ENCODE results near the gene UPP2. TPM values are rescaled to one million over a fixed set of nuclear protein-coding genes. Genes with fewer than 3 reads are reported as not detected.

The UPP2 gene
- total and polyA plus RNA-seq, 2 of the 13 experiments (the other 11 are each of a cell fraction or from before 2014, with no cell fraction given) = 0.07 to 0.28 TPM

DNA sequence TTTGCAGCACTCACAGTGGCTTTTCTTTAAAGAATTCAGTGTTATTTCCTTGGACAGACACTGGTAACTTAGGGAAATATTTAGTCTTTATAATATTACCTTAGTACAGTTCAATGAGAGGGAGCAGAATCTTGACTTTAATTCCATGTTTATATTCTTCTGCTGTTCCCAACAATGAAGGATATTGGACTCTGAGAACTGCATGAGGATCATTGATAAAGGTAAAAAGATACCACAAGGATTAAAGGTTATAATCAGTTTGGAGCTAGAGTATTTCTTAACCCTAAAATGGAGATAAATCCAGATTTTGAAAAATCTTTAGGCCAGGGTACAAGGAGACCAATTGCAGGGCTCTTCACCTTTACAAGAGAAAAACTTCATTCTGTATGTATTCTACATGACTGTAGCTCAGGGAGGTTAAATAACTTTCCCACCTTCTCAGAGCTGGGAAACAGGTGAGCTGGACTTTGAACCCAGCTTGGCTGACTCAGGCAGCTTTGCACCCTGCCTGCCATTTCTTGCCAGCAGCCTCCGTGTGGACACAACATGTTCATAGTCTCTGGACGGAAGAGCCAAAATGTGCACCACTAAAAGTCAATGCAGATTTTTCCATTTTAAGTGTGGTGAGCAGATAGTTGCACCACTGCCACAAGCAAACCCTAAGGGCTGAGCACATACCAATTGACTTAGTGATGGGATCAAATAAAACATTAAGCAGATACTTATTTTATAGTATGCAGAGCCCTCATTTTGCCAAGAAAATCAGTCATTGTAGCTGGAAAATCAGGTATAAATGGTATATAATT is 26.7 kb downstream of the UPP2 start (continued):
- TF ChIP-seq, protein P1, sequence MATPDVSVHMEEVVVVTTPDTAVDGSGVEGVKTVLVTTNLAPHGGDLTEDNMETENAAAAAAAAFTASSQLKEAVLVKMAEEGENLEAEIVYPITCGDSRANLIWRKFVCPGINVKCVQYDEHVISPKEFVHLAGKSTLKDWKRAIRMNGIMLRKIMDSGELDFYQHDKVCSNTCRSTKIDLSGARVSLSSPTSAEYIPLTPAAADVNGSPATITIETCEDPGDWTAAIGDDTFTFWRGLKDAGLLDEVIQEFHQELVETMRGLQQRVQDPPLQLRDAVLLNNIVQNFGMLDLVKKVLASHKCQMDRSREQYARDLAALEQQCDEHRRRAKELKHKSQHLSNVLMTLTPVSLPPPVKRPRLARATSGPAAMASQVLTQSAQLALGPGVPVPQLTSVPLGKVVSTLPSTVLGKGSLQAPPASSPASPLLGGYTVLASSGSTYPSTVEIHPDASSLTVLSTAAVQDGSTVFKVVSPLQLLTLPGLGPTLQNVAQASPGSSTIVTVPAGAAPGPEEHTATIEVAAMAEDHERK (CRISPR knock-in tag; IDR thresholded peaks at IDR 0.05; ENCODE audit: low read depth) = no peak
- peak; percentile 56 for TF ChIP-seq CREM (IDR thresholded peaks at IDR 0.05)
- no peak for TF ChIP-seq CREM (CRISPR knock-in tag; IDR thresholded peaks at IDR 0.05)
- TF ChIP-seq ISX (CRISPR knock-in tag; conservative IDR thresholded peaks at IDR 0.05) = no peak
- TF ChIP-seq SRF (IDR thresholded peaks at IDR 0.05; ENCODE audit: low read depth, low read length) = no peak
- no peak for TF ChIP-seq ZNF558 (CRISPR knock-in tag; IDR thresholded peaks at IDR 0.05; ENCODE audit: borderline replicate concordance)
- TF ChIP-seq KMT2B (CRISPR knock-in tag; IDR thresholded peaks at IDR 0.05) = peak; percentile 62; the same call in 1 of the 2 replicates
- peak; percentile 46; the same call in 1 of the 2 replicates for TF ChIP-seq YEATS4 (CRISPR knock-in tag; IDR thresholded peaks at IDR 0.05; ENCODE audit: borderline replicate concordance)
- TF ChIP-seq, protein P2, sequence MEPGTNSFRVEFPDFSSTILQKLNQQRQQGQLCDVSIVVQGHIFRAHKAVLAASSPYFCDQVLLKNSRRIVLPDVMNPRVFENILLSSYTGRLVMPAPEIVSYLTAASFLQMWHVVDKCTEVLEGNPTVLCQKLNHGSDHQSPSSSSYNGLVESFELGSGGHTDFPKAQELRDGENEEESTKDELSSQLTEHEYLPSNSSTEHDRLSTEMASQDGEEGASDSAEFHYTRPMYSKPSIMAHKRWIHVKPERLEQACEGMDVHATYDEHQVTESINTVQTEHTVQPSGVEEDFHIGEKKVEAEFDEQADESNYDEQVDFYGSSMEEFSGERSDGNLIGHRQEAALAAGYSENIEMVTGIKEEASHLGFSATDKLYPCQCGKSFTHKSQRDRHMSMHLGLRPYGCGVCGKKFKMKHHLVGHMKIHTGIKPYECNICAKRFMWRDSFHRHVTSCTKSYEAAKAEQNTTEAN (CRISPR knock-in tag; conservative IDR thresholded peaks at IDR 0.05) = peak; percentile 87
- TF ChIP-seq KLF12 (CRISPR knock-in tag; IDR thresholded peaks at IDR 0.05; ENCODE audit: borderline replicate concordance) = no peak
- no peak; the same call in 1 of the 2 replicates for TF ChIP-seq ZSCAN20 (CRISPR knock-in tag; IDR thresholded peaks at IDR 0.05; ENCODE audit: borderline replicate concordance)
- TF ChIP-seq GPN1 (CRISPR knock-in tag; IDR thresholded peaks at IDR 0.05; ENCODE audit: borderline replicate concordance) = no peak
- no peak for TF ChIP-seq MXD4 (CRISPR knock-in tag; IDR thresholded peaks at IDR 0.05)
- TF ChIP-seq PTBP1 (IDR thresholded peaks at IDR 0.05; ENCODE audit: low read depth, low read length, poor library complexity, severe bottlenecking) = no peak
- TF ChIP-seq SATB2 (CRISPR knock-in tag; IDR thresholded peaks at IDR 0.05) = no peak
- TF ChIP-seq ZNF10 (CRISPR knock-in tag; IDR thresholded peaks at IDR 0.05; ENCODE audit: borderline replicate concordance, low read depth) = no peak
- TF ChIP-seq MTA1 (CRISPR knock-in tag; IDR thresholded peaks at IDR 0.05; ENCODE audit: borderline replicate concordance) = peak; percentile 78; the same call in 1 of the 2 replicates
- no peak for TF ChIP-seq ZNF589 (CRISPR knock-in tag; conservative IDR thresholded peaks at IDR 0.05)
- TF ChIP-seq PLRG1 (conservative IDR thresholded peaks at IDR 0.05) = no peak
- TF ChIP-seq, protein P3, sequence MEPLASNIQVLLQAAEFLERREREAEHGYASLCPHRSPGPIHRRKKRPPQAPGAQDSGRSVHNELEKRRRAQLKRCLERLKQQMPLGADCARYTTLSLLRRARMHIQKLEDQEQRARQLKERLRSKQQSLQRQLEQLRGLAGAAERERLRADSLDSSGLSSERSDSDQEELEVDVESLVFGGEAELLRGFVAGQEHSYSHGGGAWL (CRISPR knock-in tag; IDR thresholded peaks at IDR 0.05) = no peak; the same call in 1 of the 2 replicates
- TF ChIP-seq ZNF207 (IDR thresholded peaks at IDR 0.05; ENCODE audit: borderline replicate concordance) = no peak
- no peak for TF ChIP-seq KDM5A (IDR thresholded peaks at IDR 0.05; ENCODE audit: borderline replicate concordance, low read length)
- TF ChIP-seq SNAI1 (CRISPR knock-in tag; IDR thresholded peaks at IDR 0.05; ENCODE audit: borderline replicate concordance) = no peak
- TF ChIP-seq NR2F1 (CRISPR knock-in tag; IDR thresholded peaks at IDR 0.05) = peak in 1 of 2 experiments; percentile 39; a peak in 1 of 4 replicates
- TF ChIP-seq, protein P4, sequence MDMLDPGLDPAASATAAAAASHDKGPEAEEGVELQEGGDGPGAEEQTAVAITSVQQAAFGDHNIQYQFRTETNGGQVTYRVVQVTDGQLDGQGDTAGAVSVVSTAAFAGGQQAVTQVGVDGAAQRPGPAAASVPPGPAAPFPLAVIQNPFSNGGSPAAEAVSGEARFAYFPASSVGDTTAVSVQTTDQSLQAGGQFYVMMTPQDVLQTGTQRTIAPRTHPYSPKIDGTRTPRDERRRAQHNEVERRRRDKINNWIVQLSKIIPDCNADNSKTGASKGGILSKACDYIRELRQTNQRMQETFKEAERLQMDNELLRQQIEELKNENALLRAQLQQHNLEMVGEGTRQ (IDR thresholded peaks at IDR 0.05; ENCODE audit: low read depth, low read length) = no peak
- TF ChIP-seq, protein P4 (CRISPR knock-in tag; IDR thresholded peaks at IDR 0.05; ENCODE audit: borderline replicate concordance) = no peak
